K562 (cell line): Measurements from ENCODE around the gene ATP9A. TPM values are rescaled to one million over a fixed set of nuclear protein-coding genes. Genes with fewer than 3 reads are reported as not detected.
"Not testable (repeated sequence)": the region's sequence is repeated elsewhere in the genome, so short reads cannot be mapped to it uniquely, and the experiment has no call there.

Source experiments
- ATAC-seq: fragments of 200-7000 bp; cut with Tn5 transposase; 3 replicates; pipeline ENCODE4 v1.9.1; 2020; ENCODE audit warnings: moderate library complexity
- BruUV-seq: library from RNA; stranded (reverse); fragments of 400-500 nt; replicated peaks from 2 replicates; lab custom pipeline; 2021; lab: Mats Ljungman, UMichigan
- CTCF ChIA-PET: fragments of 300-600 bp; formaldehyde crosslinking; extraction: SDS; loops from one replicate; lab custom pipeline; 2021; ENCODE audit warnings: low intra/inter-chr PET ratio; lab: Yijun Ruan, JAX
- POLR2A ChIA-PET: fragments of 300-600, 350-650 bp; sonication (Branson Sonifier 250); formaldehyde crosslinking; extraction: SDS; loops from one replicate; lab custom pipeline; 2021; ENCODE audit warnings: antibody characterized with exemption, inconsistent platforms; lab: Yijun Ruan, JAX
- DNase-seq, 4 experiments: peaks; one replicate each; pipeline versions ENCODE4 v3.0.0 to v3.0.0-alpha.2; 2011 to 2018; ENCODE audit warnings: low spot score in 3 of 4, mixed read lengths in 3 of 4; ENCODE audit errors: extremely low read depth in 1 of 4
- FAIRE-seq: peaks from 2 replicates; lab custom pipeline; 2011; peaks lifted over from hg19 to GRCh38; lab: Jason Lieb, UNC
- H2AFZ ChIP-seq: 2 replicates; pipeline ENCODE4 v1.6.0; 2011; ENCODE audit warnings: low read depth, low read length, control low read depth, inconsistent platforms
- H3K27ac ChIP-seq: fragments of 200-600 bp; 3 replicates; pipeline ENCODE4 v1.8.0; 2011; ENCODE audit warnings: low read depth, mild to moderate bottlenecking, control low read depth, inconsistent platforms, low read length, moderate library complexity, mixed read lengths; ENCODE audit errors: extremely low read depth
- H3K27me3 ChIP-seq, 2 experiments: fragments of 300-600 bp in 1 of 2; 2 replicates in 1 of 2; 3 replicates in 1 of 2; pipeline versions ENCODE4 v1.6.0 to v1.8.0; 2011; ENCODE audit warnings: inconsistent platforms in 2 of 2, low read length in 2 of 2, mild to moderate bottlenecking in 1 of 2, mixed read lengths in 1 of 2, moderate library complexity in 1 of 2; ENCODE audit not compliant: control insufficient read depth in 2 of 2, insufficient read depth in 2 of 2
- H3K36me3 ChIP-seq: fragments of 300-600 bp; 3 replicates; pipeline ENCODE4 v1.8.0; 2011; ENCODE audit warnings: mild to moderate bottlenecking, low read length, inconsistent platforms; ENCODE audit not compliant: control insufficient read depth, insufficient read depth
- H3K4me1 ChIP-seq, 2 experiments: fragments of 200-600 bp in 1 of 2; replicated peaks in 1 of 2; 2 replicates in 1 of 2; 3 replicates in 1 of 2; pipeline versions ENCODE4 v1.5.1 to v1.8.0; 2011; ENCODE audit warnings: inconsistent platforms in 2 of 2, low read length in 2 of 2, mild to moderate bottlenecking in 1 of 2, mixed read lengths in 1 of 2, moderate library complexity in 1 of 2; ENCODE audit not compliant: control insufficient read depth in 2 of 2, insufficient read depth in 2 of 2
- H3K4me2 ChIP-seq: 2 replicates; pipeline ENCODE4 v1.6.1; 2011; ENCODE audit warnings: low read length, control low read depth, inconsistent platforms, mixed read lengths; ENCODE audit not compliant: insufficient read depth
- H3K4me3 ChIP-seq: fragments of 200-600 bp; sonication (generic), shearing (Covaris generic); 2 replicates; pipeline ENCODE4 v1.5.1; 2016; ENCODE audit warnings: control low read depth, inconsistent platforms
- H3K79me2 ChIP-seq: fragments of 200-600 bp; 3 replicates; pipeline ENCODE4 v1.8.0; 2011; ENCODE audit warnings: low read length, inconsistent platforms; ENCODE audit not compliant: control insufficient read depth, insufficient read depth
- H3K9ac ChIP-seq, 2 experiments: 2 replicates each; pipeline versions ENCODE4 v1.6.0 to v1.6.1; 2011; ENCODE audit warnings: low read depth in 2 of 2, low read length in 2 of 2, control low read depth in 1 of 2, inconsistent platforms in 1 of 2, mild to moderate bottlenecking in 1 of 2, mixed read lengths in 1 of 2; ENCODE audit not compliant: insufficient read depth in 1 of 2
- H3K9me1 ChIP-seq: one replicate; pipeline ENCODE4 v1.6.0; 2011; ENCODE audit warnings: inconsistent platforms, mild to moderate bottlenecking, low read length, moderate library complexity; ENCODE audit not compliant: control insufficient read depth, insufficient read depth
- H3K9me3 ChIP-seq: replicated peaks from 2 replicates; pipeline ENCODE4 v1.5.1; 2011; ENCODE audit warnings: low read depth, low read length, inconsistent platforms; ENCODE audit not compliant: control insufficient read depth, insufficient read depth
- H4K20me1 ChIP-seq: replicated peaks from 2 replicates; pipeline ENCODE4 v1.6.1; 2011; ENCODE audit warnings: low read length, inconsistent platforms, mixed read lengths; ENCODE audit not compliant: control insufficient read depth, insufficient read depth
- C11orf30 ChIP-seq: fragments of 450-650 bp; IDR thresholded peaks from 2 replicates; pipeline ENCODE4 v1.6.1; 2016; ENCODE audit warnings: low read depth, mild to moderate bottlenecking
- FOXK2 ChIP-seq, 2 experiments: fragments of 450-650 bp; IDR thresholded peaks in 1 of 2; conservative IDR thresholded peaks in 1 of 2; 2 replicates each; pipeline ENCODE4 v1.6.1; 2016; ENCODE audit warnings: low read depth in 2 of 2, mild to moderate bottlenecking in 1 of 2
- STAT6 ChIP-seq: sonication (generic); formaldehyde crosslinking; IDR thresholded peaks from 2 replicates; pipeline ENCODE4 v1.8.1; 2023; ENCODE audit warnings: mild to moderate bottlenecking, missing genetic modification reagents
- ZNF551 ChIP-seq: fragments of 250-450 bp; sonication (Bioruptor Pico); IDR thresholded peaks from 2 replicates; pipeline ENCODE4 v1.5.0; 2021; ENCODE audit warnings: mild to moderate bottlenecking, moderate library complexity
- WGBS: fragments of 100-300 bp; shearing (Covaris generic); methylation state at CpG from one replicate; pipeline ENCODE4 v1.1.6; 2016; ENCODE audit warnings: low coverage, mixed read lengths; ENCODE audit not compliant: insufficient coverage; ENCODE audit errors: missing lambda C conversion rate; 5-methylcytosine and 5-hydroxymethylcytosine counted together
- in situ Hi-C: fragments of 300-500 bp; cut with MboI; formaldehyde crosslinking; loops from 4 replicates; pipeline ENCODE4 v1.15.0; 2018; ENCODE audit warnings: inconsistent platforms, mixed read lengths
- intact Hi-C: fragments of 100-400 bp; cut with micrococcal nuclease; formaldehyde crosslinking; loops from 2 replicates; pipeline ENCODE4 v1.14.2; 2022
- polyA plus RNA-seq, 8 experiments: library from polyadenylated mRNA; depleted of rRNA in 4 of 8; stranded (reverse) in 5 of 8; unstranded in 3 of 8; fragments of >200 nt; fragmentation: Nextera tagmentation in 2 of 8; fragmentation: Illumina TruSeq in 1 of 8; extraction: Ambion mirVana in 2 of 8; extraction: Trizol in 1 of 8; gene quantifications; 2 replicates each; pipeline versions ENCODE4 v1.2.1 to v1.2.3, GENCODE V29; 2011 to 2014; ENCODE audit warnings: inconsistent platforms in 1 of 8, missing spikeins in 1 of 8
- total RNA-seq, 7 experiments: library from RNA; depleted of rRNA in 6 of 7; stranded (reverse); fragments of >200 nt in 6 of 7; fragmentation: Illumina TruSeq in 2 of 7; extraction: Trizol in 2 of 7; gene quantifications; 2 replicates each; pipeline versions ENCODE4 v1.2.1 to v1.2.3, GENCODE V29; 2011 to 2021; ENCODE audit warnings: low replicate concordance in 1 of 7
- TF ChIP-seq, protein P1 (sequence below): sonication (generic); formaldehyde crosslinking; IDR thresholded peaks from 2 replicates; pipeline ENCODE4 v1.8.1; 2023; ENCODE audit warnings: mild to moderate bottlenecking, missing genetic modification reagents
- TF ChIP-seq, protein P2 (sequence below): fragments of 250-450 bp; sonication (Bioruptor Pico); IDR thresholded peaks from 2 replicates; pipeline ENCODE4 v1.8.0; 2021; ENCODE audit warnings: moderate library complexity, mild to moderate bottlenecking, inconsistent platforms

ATP9A gene
- total and polyA plus RNA-seq, 9 of the 15 experiments (the other 6 are each of a cell fraction or from before 2014, with no cell fraction given), result 0.18 to 0.62 (median 0.29) TPM

DNA sequence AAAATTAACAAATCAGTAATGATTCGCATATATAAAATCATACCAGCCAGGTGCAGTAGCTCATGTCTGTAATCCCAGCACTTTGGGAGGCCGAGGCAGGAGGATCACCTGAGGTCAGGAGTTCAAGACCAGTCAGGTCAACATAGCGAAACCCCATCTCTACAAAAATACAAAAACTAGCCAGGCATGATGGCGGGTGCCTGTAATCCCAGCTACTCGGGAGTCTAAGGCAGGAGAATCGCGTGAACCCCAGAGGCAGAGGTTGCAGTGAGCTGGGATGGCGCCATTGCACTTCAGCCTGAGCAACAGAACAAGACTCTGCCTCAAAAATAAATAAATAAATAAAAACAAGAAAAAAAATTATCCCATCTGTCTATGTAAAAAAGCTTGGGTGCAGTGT, 124.4 kb downstream of the ATP9A start:
- Histone ChIP-seq H3K27me3 (peaks cover 9 to 19% of the 10 kb centered on the region in 2 experiments; a peak in 4 of 5 replicates), H2AFZ (peak overlapping the region; percentile 64)
- not testable (repeated sequence) for FAIRE-seq, DNase-seq
- TF ChIP-seq, protein P1, sequence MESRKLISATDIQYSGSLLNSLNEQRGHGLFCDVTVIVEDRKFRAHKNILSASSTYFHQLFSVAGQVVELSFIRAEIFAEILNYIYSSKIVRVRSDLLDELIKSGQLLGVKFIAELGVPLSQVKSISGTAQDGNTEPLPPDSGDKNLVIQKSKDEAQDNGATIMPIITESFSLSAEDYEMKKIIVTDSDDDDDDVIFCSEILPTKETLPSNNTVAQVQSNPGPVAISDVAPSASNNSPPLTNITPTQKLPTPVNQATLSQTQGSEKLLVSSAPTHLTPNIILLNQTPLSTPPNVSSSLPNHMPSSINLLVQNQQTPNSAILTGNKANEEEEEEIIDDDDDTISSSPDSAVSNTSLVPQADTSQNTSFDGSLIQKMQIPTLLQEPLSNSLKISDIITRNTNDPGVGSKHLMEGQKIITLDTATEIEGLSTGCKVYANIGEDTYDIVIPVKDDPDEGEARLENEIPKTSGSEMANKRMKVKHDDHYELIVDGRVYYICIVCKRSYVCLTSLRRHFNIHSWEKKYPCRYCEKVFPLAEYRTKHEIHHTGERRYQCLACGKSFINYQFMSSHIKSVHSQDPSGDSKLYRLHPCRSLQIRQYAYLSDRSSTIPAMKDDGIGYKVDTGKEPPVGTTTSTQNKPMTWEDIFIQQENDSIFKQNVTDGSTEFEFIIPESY, result peak; percentile 55; the same call in 1 of the 2 replicates
- TF ChIP-seq, all 486 proteins: peak for 1; not testable (repeated sequence) for 485
- H4K20me1 ChIP-seq, H3K9ac ChIP-seq, H3K9me1 ChIP-seq, H3K4me1 ChIP-seq, H3K4me3 ChIP-seq, H3K4me2 ChIP-seq, BruUV-seq, H3K9me3 ChIP-seq, CTCF ChIA-PET, ATAC-seq, POLR2A ChIA-PET, H3K79me2 ChIP-seq, H3K36me3 ChIP-seq: not testable (repeated sequence)
- H3K27ac ChIP-seq, result peak overlapping the region; percentile 53; the same call in 1 of the 3 replicates
- intact Hi-C loops (loop anchor here (10.0 kb wide), 1 partner anchor 321 kb away; no protein-coding TSS in a partner anchor), in situ Hi-C loops (loop anchor here (5.0 kb wide), 1 partner anchor 438 kb away; no protein-coding TSS in a partner anchor)
- 53% methylated on average over 6 of the region's 8 CpGs for WGBS

DNA sequence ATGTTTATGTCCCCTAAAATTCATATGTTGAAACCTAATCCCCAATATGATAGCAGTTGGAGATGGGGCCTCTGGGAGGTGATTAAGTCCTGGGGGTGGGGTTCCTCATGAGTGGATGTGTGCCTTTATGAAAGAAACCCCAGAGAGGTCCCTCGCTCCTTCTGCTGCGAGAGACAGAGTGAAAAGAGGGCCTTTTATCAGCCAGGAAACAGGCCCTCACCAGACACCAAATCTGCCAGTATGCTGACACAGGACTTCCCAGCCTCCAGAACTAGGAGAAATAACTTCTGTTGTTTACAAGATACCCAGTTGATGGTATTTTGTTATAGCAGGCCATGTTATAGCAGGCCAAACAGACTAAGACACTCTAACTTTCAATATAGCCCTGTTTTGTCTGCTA, 124.8 kb downstream of the ATP9A start:
- Histone ChIP-seq H3K79me2 (no peaks in the 10 kb centered on the region), H3K4me1 (peaks cover 0 to 4% of the 10 kb centered on the region in 2 experiments; a peak in 2 of 5 replicates), H3K9me3 (no peaks in the 10 kb centered on the region), H3K27me3 (peaks cover 9 to 17% of the 10 kb centered on the region in 2 experiments; a peak in 4 of 5 replicates), H3K9ac (no peak overlapping the region), H3K27ac (peak overlapping the region; percentile 53; the same call in 2 of the 3 replicates), H3K36me3 (no peaks in the 10 kb centered on the region), H4K20me1 (no peaks in the 10 kb centered on the region; the same call in none of the 2 replicates), H3K9me1 (no peaks in the 10 kb centered on the region), H2AFZ (peak overlapping the region; percentile 64), H3K4me3 (no peak overlapping the region), H3K4me2 (no peak overlapping the region; the same call in 1 of the 2 replicates)
- CTCF ChIA-PET, result interaction anchor here (0.6 kb wide), 1 partner anchor 272 kb away, joined by 3 read pairs; no protein-coding TSS in a partner anchor
- intact Hi-C loops (loop anchor here (10.0 kb wide), 1 partner anchor 321 kb away; no protein-coding TSS in a partner anchor), in situ Hi-C loops (loop anchor here (5.0 kb wide), 1 partner anchor 439 kb away; no protein-coding TSS in a partner anchor)
- ATAC-seq (peak; percentile 55; the same call in 2 of the 3 replicates), FAIRE-seq (peak; percentile 56), DNase-seq (peak in 2 of 4 experiments; percentile 48 to 51)
- BruUV-seq, result no TSS peak
- POLR2A ChIA-PET, result no interaction called here
- 7% methylated on average over 2 of the region's 2 CpGs for WGBS
- TF ChIP-seq C11orf30 (peak; percentile 50), FOXK2 (conservative IDR thresholded peaks at IDR 0.05 in 1 of 2, IDR thresholded peaks at IDR 0.05 in 1 of 2; ENCODE audit: low read depth in 2 of 2) (peak in 1 of 2 experiments; percentile 27; a peak in 1 of 4 replicates), STAT6 (CRISPR knock-in tag) (no peak), ZNF551 (CRISPR knock-in tag) (no peak)
- TF ChIP-seq, protein P2, sequence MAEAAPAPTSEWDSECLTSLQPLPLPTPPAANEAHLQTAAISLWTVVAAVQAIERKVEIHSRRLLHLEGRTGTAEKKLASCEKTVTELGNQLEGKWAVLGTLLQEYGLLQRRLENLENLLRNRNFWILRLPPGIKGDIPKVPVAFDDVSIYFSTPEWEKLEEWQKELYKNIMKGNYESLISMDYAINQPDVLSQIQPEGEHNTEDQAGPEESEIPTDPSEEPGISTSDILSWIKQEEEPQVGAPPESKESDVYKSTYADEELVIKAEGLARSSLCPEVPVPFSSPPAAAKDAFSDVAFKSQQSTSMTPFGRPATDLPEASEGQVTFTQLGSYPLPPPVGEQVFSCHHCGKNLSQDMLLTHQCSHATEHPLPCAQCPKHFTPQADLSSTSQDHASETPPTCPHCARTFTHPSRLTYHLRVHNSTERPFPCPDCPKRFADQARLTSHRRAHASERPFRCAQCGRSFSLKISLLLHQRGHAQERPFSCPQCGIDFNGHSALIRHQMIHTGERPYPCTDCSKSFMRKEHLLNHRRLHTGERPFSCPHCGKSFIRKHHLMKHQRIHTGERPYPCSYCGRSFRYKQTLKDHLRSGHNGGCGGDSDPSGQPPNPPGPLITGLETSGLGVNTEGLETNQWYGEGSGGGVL, result no peak
